ENCODE data around the gene GNG14. TPM values are rescaled to one million over a fixed set of nuclear protein-coding genes. Genes with fewer than 3 reads are reported as not detected.

Gene GNG14
- total and polyA plus RNA-seq, 2 experiments from 2014 or later: not detected

- Histone ChIP-seq H3K79me2 (peaks cover 40% of the 10 kb centered on the region), H3K27me3 (no peaks in the 10 kb centered on the region), H3K4me1 (ENCODE audit: insufficient read depth) (peaks cover 8% of the 10 kb centered on the region), H2AFZ (no peak overlapping the region), H3K27ac (no peak overlapping the region), H3K4me2 (no peak overlapping the region), H3K4me3 (no peak overlapping the region), H3K36me3 (replicated peaks; ENCODE audit: insufficient read depth, low read depth) (no peaks in the 10 kb centered on the region), H4K20me1 (ENCODE audit: insufficient read depth, poor library complexity, severe bottlenecking) (peaks cover 25% of the 10 kb centered on the region), H3K9me2 (replicated peaks; ENCODE audit: insufficient read depth) (no peaks in the 10 kb centered on the region), H3K9me3 (ENCODE audit: low read depth) (no peaks in the 10 kb centered on the region)
- DNase-seq (ENCODE audit: low spot score): no peak
- no peak for TF ChIP-seq EZH2phosphoT487 (IDR thresholded peaks at IDR 0.05; ENCODE audit: low read depth, severe bottlenecking, unreplicated experiment)
- TF ChIP-seq EZH2 (IDR thresholded peaks at IDR 0.05; ENCODE audit: borderline replicate concordance): no peak
- no peak for TF ChIP-seq CTCF (IDR thresholded peaks at IDR 0.05; ENCODE audit: poor library complexity)
- WGBS (ENCODE audit: low lambda C conversion rate, missing lambda C conversion rate): 96% methylated on average over 9 of the region's 9 CpGs
Measured at GRCh38 chr19:12727745-12728433, 40.1 kb downstream of the GNG14 start.

GRCh38 chr19:12730064-12730463 lies 42.3 kb downstream of the GNG14 start:
- no peak overlapping the region for H3K27ac ChIP-seq
- no peaks in the 10 kb centered on the region for H3K9me3 ChIP-seq (ENCODE audit: low read depth)
- no peak for DNase-seq (ENCODE audit: low spot score)
- no peak overlapping the region for H3K4me2 ChIP-seq
- H3K4me1 ChIP-seq (ENCODE audit: insufficient read depth): peaks cover 10% of the 10 kb centered on the region
- H2AFZ ChIP-seq: no peak overlapping the region
- H3K79me2 ChIP-seq: peaks cover 44% of the 10 kb centered on the region
- no peak overlapping the region for H3K4me3 ChIP-seq
- TF ChIP-seq EZH2phosphoT487 (IDR thresholded peaks at IDR 0.05; ENCODE audit: low read depth, severe bottlenecking, unreplicated experiment) (no peak), CTCF (IDR thresholded peaks at IDR 0.05; ENCODE audit: poor library complexity) (no peak), EZH2 (IDR thresholded peaks at IDR 0.05; ENCODE audit: borderline replicate concordance) (no peak)
- no peaks in the 10 kb centered on the region for H3K36me3 ChIP-seq (replicated peaks; ENCODE audit: insufficient read depth, low read depth)
- no peaks in the 10 kb centered on the region for H3K9me2 ChIP-seq (replicated peaks; ENCODE audit: insufficient read depth)
- WGBS (ENCODE audit: low lambda C conversion rate, missing lambda C conversion rate): 98% methylated on average over 3 of the region's 3 CpGs
- no peaks in the 10 kb centered on the region for H3K27me3 ChIP-seq
- H4K20me1 ChIP-seq (ENCODE audit: insufficient read depth, poor library complexity, severe bottlenecking): peaks cover 35% of the 10 kb centered on the region

GRCh38 chr19:12731337-12731736 lies 43.5 kb downstream of the GNG14 start:
- 97% methylated on average over 24 of the region's 24 CpGs for WGBS (ENCODE audit: low lambda C conversion rate, missing lambda C conversion rate)
- Histone ChIP-seq H3K4me1 (ENCODE audit: insufficient read depth) (peaks cover 10% of the 10 kb centered on the region), H3K4me3 (no peak overlapping the region), H3K79me2 (peaks cover 44% of the 10 kb centered on the region), H3K27ac (no peak overlapping the region), H3K9me2 (replicated peaks; ENCODE audit: insufficient read depth) (no peaks in the 10 kb centered on the region), H4K20me1 (ENCODE audit: insufficient read depth, poor library complexity, severe bottlenecking) (peaks cover 35% of the 10 kb centered on the region), H3K9me3 (ENCODE audit: low read depth) (no peaks in the 10 kb centered on the region), H3K4me2 (no peak overlapping the region), H3K27me3 (no peaks in the 10 kb centered on the region), H2AFZ (no peak overlapping the region), H3K36me3 (replicated peaks; ENCODE audit: insufficient read depth, low read depth) (no peaks in the 10 kb centered on the region)
- no peak for DNase-seq (ENCODE audit: low spot score)
- no peak for TF ChIP-seq CTCF (IDR thresholded peaks at IDR 0.05; ENCODE audit: poor library complexity)
- no peak for TF ChIP-seq EZH2phosphoT487 (IDR thresholded peaks at IDR 0.05; ENCODE audit: low read depth, severe bottlenecking, unreplicated experiment)
- no peak for TF ChIP-seq EZH2 (IDR thresholded peaks at IDR 0.05; ENCODE audit: borderline replicate concordance)

Measured in hepatocyte (in vitro differentiated cells).